ENCODE measurements around the gene PPIA.

DNA sequence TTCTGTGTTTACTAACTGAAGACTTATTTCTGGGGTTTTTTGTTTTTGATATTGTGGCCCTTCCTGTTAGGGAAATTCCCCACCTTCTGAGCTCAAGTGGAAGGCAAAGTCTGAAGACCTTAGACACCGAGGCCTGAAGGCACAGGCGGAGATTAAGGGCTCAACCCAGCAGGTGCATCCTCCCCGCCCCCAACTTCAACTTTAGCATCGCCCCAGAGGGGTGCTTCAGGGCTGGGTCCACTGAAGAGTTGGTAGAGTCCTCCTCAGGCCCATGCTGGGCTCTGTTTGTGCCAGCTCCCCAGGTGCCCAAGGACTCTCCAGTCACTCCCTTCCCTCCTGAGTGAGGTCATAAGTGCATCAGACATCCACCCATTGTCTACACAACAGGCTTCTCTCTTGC is 9.4 kb upstream of the PPIA start:
- TF ChIP-seq, protein P1, sequence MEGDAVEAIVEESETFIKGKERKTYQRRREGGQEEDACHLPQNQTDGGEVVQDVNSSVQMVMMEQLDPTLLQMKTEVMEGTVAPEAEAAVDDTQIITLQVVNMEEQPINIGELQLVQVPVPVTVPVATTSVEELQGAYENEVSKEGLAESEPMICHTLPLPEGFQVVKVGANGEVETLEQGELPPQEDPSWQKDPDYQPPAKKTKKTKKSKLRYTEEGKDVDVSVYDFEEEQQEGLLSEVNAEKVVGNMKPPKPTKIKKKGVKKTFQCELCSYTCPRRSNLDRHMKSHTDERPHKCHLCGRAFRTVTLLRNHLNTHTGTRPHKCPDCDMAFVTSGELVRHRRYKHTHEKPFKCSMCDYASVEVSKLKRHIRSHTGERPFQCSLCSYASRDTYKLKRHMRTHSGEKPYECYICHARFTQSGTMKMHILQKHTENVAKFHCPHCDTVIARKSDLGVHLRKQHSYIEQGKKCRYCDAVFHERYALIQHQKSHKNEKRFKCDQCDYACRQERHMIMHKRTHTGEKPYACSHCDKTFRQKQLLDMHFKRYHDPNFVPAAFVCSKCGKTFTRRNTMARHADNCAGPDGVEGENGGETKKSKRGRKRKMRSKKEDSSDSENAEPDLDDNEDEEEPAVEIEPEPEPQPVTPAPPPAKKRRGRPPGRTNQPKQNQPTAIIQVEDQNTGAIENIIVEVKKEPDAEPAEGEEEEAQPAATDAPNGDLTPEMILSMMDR (IDR thresholded peaks at IDR 0.05), result no peak
- no peak for TF ChIP-seq ZFX (IDR thresholded peaks at IDR 0.05; ENCODE audit: borderline replicate concordance)

Measured in 22Rv1 (cell line).